HUES6 (cell line): ENCODE measurements around the gene C12orf60.

ENCODE experiments used
- H3K27ac ChIP-seq: 2 replicates; pipeline ENCODE4 v1.7.0; 2013; ENCODE audit warnings: low read depth, mild to moderate bottlenecking, low read length, inconsistent platforms
- H3K27me3 ChIP-seq: 2 replicates; pipeline ENCODE4 v1.6.1; 2013; ENCODE audit warnings: low read length; ENCODE audit not compliant: control insufficient read depth, insufficient read depth
- H3K36me3 ChIP-seq: 2 replicates; pipeline ENCODE4 v1.6.1; 2013; ENCODE audit warnings: low read length; ENCODE audit not compliant: control insufficient read depth, insufficient read depth
- H3K4me1 ChIP-seq: 2 replicates; pipeline ENCODE4 v1.6.1; 2013; ENCODE audit warnings: low read length; ENCODE audit not compliant: control insufficient read depth, insufficient read depth
- H3K4me3 ChIP-seq: 2 replicates; pipeline ENCODE4 v1.5.1; 2013; ENCODE audit warnings: low read depth, low read length
- H3K9ac ChIP-seq: one replicate; pipeline ENCODE4 v1.6.1; 2013; ENCODE audit warnings: mild to moderate bottlenecking, low read length
- H3K9me3 ChIP-seq: 2 replicates; pipeline ENCODE4 v1.6.1; 2013; ENCODE audit warnings: low read depth, low read length; ENCODE audit not compliant: control insufficient read depth, insufficient read depth

Gene C12orf60

GRCh38 chr12:14850929-14851663 is 47.6 kb downstream of the C12orf60 start:
- Histone ChIP-seq H3K9me3 (no peaks in the 10 kb centered on the region), H3K4me1 (peaks cover 14% of the 10 kb centered on the region; the same call in 1 of the 2 replicates), H3K27ac (no peak overlapping the region), H3K27me3 (no peaks in the 10 kb centered on the region), H3K36me3 (no peaks in the 10 kb centered on the region), H3K9ac (no peak overlapping the region), H3K4me3 (no peak overlapping the region)

GRCh38 chr12:14852880-14853279 is 49.4 kb downstream of the C12orf60 start:
- Histone ChIP-seq H3K9ac (no peak overlapping the region), H3K9me3 (no peaks in the 10 kb centered on the region), H3K36me3 (no peaks in the 10 kb centered on the region), H3K27ac (no peak overlapping the region), H3K4me3 (no peak overlapping the region), H3K4me1 (peaks cover 14% of the 10 kb centered on the region; the same call in 1 of the 2 replicates), H3K27me3 (no peaks in the 10 kb centered on the region)

- Histone ChIP-seq H3K27me3 (no peaks in the 10 kb centered on the region), H3K36me3 (no peaks in the 10 kb centered on the region), H3K9me3 (no peaks in the 10 kb centered on the region), H3K9ac (no peak overlapping the region), H3K4me3 (no peak overlapping the region), H3K27ac (no peak overlapping the region), H3K4me1 (peaks cover 14% of the 10 kb centered on the region; the same call in 1 of the 2 replicates)
Observed at GRCh38 chr12:14853961-14854360, 50.5 kb downstream of the C12orf60 start.

- H3K9me3 ChIP-seq, result no peaks in the 10 kb centered on the region
- no peaks in the 10 kb centered on the region for H3K27me3 ChIP-seq
- no peak overlapping the region for H3K9ac ChIP-seq
- peaks cover 14% of the 10 kb centered on the region; the same call in 1 of the 2 replicates for H3K4me1 ChIP-seq
- no peak overlapping the region for H3K27ac ChIP-seq
- H3K4me3 ChIP-seq, result no peak overlapping the region
- no peaks in the 10 kb centered on the region for H3K36me3 ChIP-seq
Observed at GRCh38 chr12:14854586-14855183, 51.2 kb downstream of the C12orf60 start.

GRCh38 chr12:14858513-14858912 is 55.0 kb downstream of the C12orf60 start:
- H3K4me1 ChIP-seq, result 0 out of 2 replicates have a peak, but pooled peaks cover 2% of the 10 kb centered on the region
- no peaks in the 10 kb centered on the region for H3K27me3 ChIP-seq
- H3K36me3 ChIP-seq, result no peaks in the 10 kb centered on the region
- peaks cover 7% of the 10 kb centered on the region; the same call in 1 of the 2 replicates for H3K9me3 ChIP-seq
- H3K27ac ChIP-seq, result no peak overlapping the region
- H3K4me3 ChIP-seq, result no peak overlapping the region
- H3K9ac ChIP-seq, result no peak overlapping the region

- no peaks in the 10 kb centered on the region for H3K36me3 ChIP-seq
- no peak overlapping the region for H3K4me3 ChIP-seq
- H3K27me3 ChIP-seq, result no peaks in the 10 kb centered on the region
- no peaks in the 10 kb centered on the region for H3K4me1 ChIP-seq
- no peak overlapping the region for H3K9ac ChIP-seq
- peaks cover 7% of the 10 kb centered on the region; the same call in 1 of the 2 replicates for H3K9me3 ChIP-seq
- no peak overlapping the region for H3K27ac ChIP-seq
Observed at GRCh38 chr12:14860490-14860889, 57.0 kb downstream of the C12orf60 start.

GRCh38 chr12:14868916-14869506 is 65.5 kb downstream of the C12orf60 start:
- H3K4me3 ChIP-seq, result no peak overlapping the region
- H3K4me1 ChIP-seq, result no peaks in the 10 kb centered on the region
- no peak overlapping the region for H3K9ac ChIP-seq
- H3K27ac ChIP-seq, result no peak overlapping the region
- no peaks in the 10 kb centered on the region for H3K36me3 ChIP-seq
- no peaks in the 10 kb centered on the region for H3K27me3 ChIP-seq
- peaks cover 20% of the 10 kb centered on the region for H3K9me3 ChIP-seq

- Histone ChIP-seq H3K36me3 (no peaks in the 10 kb centered on the region), H3K9ac (no peak overlapping the region), H3K4me3 (no peak overlapping the region), H3K9me3 (peaks cover 20% of the 10 kb centered on the region), H3K4me1 (no peaks in the 10 kb centered on the region), H3K27ac (no peak overlapping the region), H3K27me3 (no peaks in the 10 kb centered on the region)
Observed at GRCh38 chr12:14871247-14871646, 67.8 kb downstream of the C12orf60 start.

- Histone ChIP-seq H3K9ac (no peak overlapping the region), H3K9me3 (peaks cover 16% of the 10 kb centered on the region), H3K27ac (no peak overlapping the region)
Observed at GRCh38 chr12:14871886-14872285, 68.4 kb downstream of the C12orf60 start.

GRCh38 chr12:14873440-14874185 is 70.1 kb downstream of the C12orf60 start:
- Histone ChIP-seq H3K9ac (no peak overlapping the region), H3K4me3 (no peak overlapping the region), H3K4me1 (no peaks in the 10 kb centered on the region), H3K27me3 (no peaks in the 10 kb centered on the region), H3K27ac (no peak overlapping the region), H3K9me3 (peaks cover 2% of the 10 kb centered on the region; the same call in 1 of the 2 replicates), H3K36me3 (no peaks in the 10 kb centered on the region)

More at GRCh38 chr12:14871886-14872285, 68.4 kb downstream of the C12orf60 start:
- no peak overlapping the region for H3K4me3 ChIP-seq
- no peaks in the 10 kb centered on the region for H3K27me3 ChIP-seq
- H3K4me1 ChIP-seq, result no peaks in the 10 kb centered on the region
- H3K36me3 ChIP-seq, result no peaks in the 10 kb centered on the region
